Lower leg skin (tissue), 3 donors: Measurements from ENCODE around the gene FAM107B.

Source experiments
- POLR2A ChIP-seq, 2 donors: fragments of 450-650 bp; IDR thresholded peaks; one replicate each; pipeline ENCODE4 v1.6.1; 2016 to 2017; ENCODE audit warnings: antibody characterized with exemption in 2 of 2, mild to moderate bottlenecking in 1 of 2, moderate library complexity in 1 of 2
- TF ChIP-seq, protein P1 (sequence below), 3 donors: fragments of 450-650 bp; IDR thresholded peaks; one replicate each; pipeline ENCODE4 v1.5.1; 2016; ENCODE audit warnings: antibody characterized with exemption in 3 of 3, mild to moderate bottlenecking in 3 of 3, moderate library complexity in 2 of 3

- TF ChIP-seq POLR2A (IDR thresholded peaks at IDR 0.05): no peak
- TF ChIP-seq, protein P1, sequence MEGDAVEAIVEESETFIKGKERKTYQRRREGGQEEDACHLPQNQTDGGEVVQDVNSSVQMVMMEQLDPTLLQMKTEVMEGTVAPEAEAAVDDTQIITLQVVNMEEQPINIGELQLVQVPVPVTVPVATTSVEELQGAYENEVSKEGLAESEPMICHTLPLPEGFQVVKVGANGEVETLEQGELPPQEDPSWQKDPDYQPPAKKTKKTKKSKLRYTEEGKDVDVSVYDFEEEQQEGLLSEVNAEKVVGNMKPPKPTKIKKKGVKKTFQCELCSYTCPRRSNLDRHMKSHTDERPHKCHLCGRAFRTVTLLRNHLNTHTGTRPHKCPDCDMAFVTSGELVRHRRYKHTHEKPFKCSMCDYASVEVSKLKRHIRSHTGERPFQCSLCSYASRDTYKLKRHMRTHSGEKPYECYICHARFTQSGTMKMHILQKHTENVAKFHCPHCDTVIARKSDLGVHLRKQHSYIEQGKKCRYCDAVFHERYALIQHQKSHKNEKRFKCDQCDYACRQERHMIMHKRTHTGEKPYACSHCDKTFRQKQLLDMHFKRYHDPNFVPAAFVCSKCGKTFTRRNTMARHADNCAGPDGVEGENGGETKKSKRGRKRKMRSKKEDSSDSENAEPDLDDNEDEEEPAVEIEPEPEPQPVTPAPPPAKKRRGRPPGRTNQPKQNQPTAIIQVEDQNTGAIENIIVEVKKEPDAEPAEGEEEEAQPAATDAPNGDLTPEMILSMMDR (IDR thresholded peaks at IDR 0.05): no peak
Measured at GRCh38 chr10:14692344-14693076, 82.2 kb downstream of the FAM107B start.
